ENCODE results near the gene MYH11. TPM values are rescaled to one million over a fixed set of nuclear protein-coding genes. Genes with fewer than 3 reads are reported as not detected.

Gene MYH11
- total and polyA plus RNA-seq, 7 donors, result 6.1 to 26.4 (median 14.1) TPM

- DNase-seq (no peak), ATAC-seq (no peak)
- intact Hi-C loops (cut with DNase I), result no loop called here
- no peaks in the 10 kb centered on the region for H3K36me3 ChIP-seq (ENCODE audit: insufficient read depth in 1 of 2, low read depth in 1 of 2)
- no peak overlapping the region for H3K4me3 ChIP-seq
- H3K27me3 ChIP-seq (ENCODE audit: insufficient read depth in 3 of 3, low read length in 2 of 3), result no peaks in the 10 kb centered on the region
- TF ChIP-seq, protein P1, sequence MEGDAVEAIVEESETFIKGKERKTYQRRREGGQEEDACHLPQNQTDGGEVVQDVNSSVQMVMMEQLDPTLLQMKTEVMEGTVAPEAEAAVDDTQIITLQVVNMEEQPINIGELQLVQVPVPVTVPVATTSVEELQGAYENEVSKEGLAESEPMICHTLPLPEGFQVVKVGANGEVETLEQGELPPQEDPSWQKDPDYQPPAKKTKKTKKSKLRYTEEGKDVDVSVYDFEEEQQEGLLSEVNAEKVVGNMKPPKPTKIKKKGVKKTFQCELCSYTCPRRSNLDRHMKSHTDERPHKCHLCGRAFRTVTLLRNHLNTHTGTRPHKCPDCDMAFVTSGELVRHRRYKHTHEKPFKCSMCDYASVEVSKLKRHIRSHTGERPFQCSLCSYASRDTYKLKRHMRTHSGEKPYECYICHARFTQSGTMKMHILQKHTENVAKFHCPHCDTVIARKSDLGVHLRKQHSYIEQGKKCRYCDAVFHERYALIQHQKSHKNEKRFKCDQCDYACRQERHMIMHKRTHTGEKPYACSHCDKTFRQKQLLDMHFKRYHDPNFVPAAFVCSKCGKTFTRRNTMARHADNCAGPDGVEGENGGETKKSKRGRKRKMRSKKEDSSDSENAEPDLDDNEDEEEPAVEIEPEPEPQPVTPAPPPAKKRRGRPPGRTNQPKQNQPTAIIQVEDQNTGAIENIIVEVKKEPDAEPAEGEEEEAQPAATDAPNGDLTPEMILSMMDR (IDR thresholded peaks at IDR 0.05), result no peak
- 89 to 94% (median 90%) methylated on average over 7 of the region's 7 CpGs for WGBS, 3 donors
- H3K4me1 ChIP-seq, result no peaks in the 10 kb centered on the region
- no peak overlapping the region for H3K27ac ChIP-seq
- H3K9me3 ChIP-seq, result no peaks in the 10 kb centered on the region
Measured at GRCh38 chr16:15771694-15772093, 85.1 kb downstream of the MYH11 start.

- intact Hi-C loops (cut with DNase I), result no loop called here
Measured at GRCh38 chr16:15770512-15770911, 86.3 kb downstream of the MYH11 start.

GRCh38 chr16:15770107-15770506 lies 86.7 kb downstream of the MYH11 start:
- Histone ChIP-seq H3K36me3 (ENCODE audit: insufficient read depth in 1 of 2, low read depth in 1 of 2) (no peaks in the 10 kb centered on the region), H3K4me3 (no peak overlapping the region), H3K4me1 (no peaks in the 10 kb centered on the region), H3K27me3 (ENCODE audit: insufficient read depth in 3 of 3, low read length in 2 of 3) (no peaks in the 10 kb centered on the region), H3K9me3 (no peaks in the 10 kb centered on the region), H3K27ac (peak overlapping the region; percentile 16)
- DNase-seq, result peak in 1 of 2 donors; percentile 39
- intact Hi-C loops (cut with DNase I), result no loop called here
- ATAC-seq, result no peak
- WGBS, 3 donors, result 35 to 55% (median 45%) methylated on average over 7 of the region's 7 CpGs
- TF ChIP-seq, protein P1 (IDR thresholded peaks at IDR 0.05), result no peak

More at GRCh38 chr16:15770512-15770911, 86.3 kb downstream of the MYH11 start:
- Histone ChIP-seq H3K27ac (peak overlapping the region; percentile 16), H3K9me3 (no peaks in the 10 kb centered on the region), H3K4me1 (no peaks in the 10 kb centered on the region), H3K27me3 (ENCODE audit: insufficient read depth in 3 of 3, low read length in 2 of 3) (no peaks in the 10 kb centered on the region), H3K36me3 (ENCODE audit: insufficient read depth in 1 of 2, low read depth in 1 of 2) (no peaks in the 10 kb centered on the region), H3K4me3 (no peak overlapping the region)
- DNase-seq, result peak in 1 of 2 donors; percentile 5
- TF ChIP-seq, protein P1 (IDR thresholded peaks at IDR 0.05), result no peak
- ATAC-seq, result no peak
- WGBS, 3 donors, result 65 to 70% (median 65%) methylated on average over 3 of the region's 3 CpGs

DNA sequence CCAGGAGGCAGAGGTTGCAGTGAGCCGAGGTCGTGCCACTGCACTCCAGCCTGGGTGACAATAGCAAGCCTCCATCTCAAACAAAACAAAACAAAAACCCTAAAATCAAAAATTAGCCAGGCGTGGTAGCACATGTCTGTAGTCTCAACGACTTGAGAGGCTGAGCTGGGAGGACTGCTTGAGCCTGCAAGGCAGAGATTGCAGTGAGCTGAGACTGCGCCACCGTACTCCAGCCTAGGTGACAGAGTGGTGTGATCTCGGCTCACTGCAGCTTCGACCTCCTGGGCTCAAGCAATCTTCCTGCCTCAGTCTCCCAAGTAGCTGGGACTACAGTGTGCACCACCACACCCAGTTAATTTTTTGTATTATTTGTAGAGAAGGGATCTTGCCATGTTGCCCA lies 87.6 kb downstream of the MYH11 start:
- no peaks in the 10 kb centered on the region for H3K36me3 ChIP-seq (ENCODE audit: insufficient read depth in 1 of 2, low read depth in 1 of 2)
- H3K9me3 ChIP-seq, result no peaks in the 10 kb centered on the region
- H3K27ac ChIP-seq, result no peak overlapping the region
- no peak overlapping the region for H3K4me3 ChIP-seq
- WGBS, 3 donors, result 86 to 91% (median 88%) methylated on average over 8 of the region's 8 CpGs
- no peaks in the 10 kb centered on the region for H3K27me3 ChIP-seq (ENCODE audit: insufficient read depth in 3 of 3, low read length in 2 of 3)
- ATAC-seq (no peak), DNase-seq (peak in 1 of 2 donors; percentile 23)
- TF ChIP-seq, protein P1 (IDR thresholded peaks at IDR 0.05), result no peak
- no peaks in the 10 kb centered on the region for H3K4me1 ChIP-seq
- intact Hi-C loops (cut with DNase I), result loop anchor here (5.0 to 10.0 kb wide), 4 partner anchors 53 to 428 kb away; no protein-coding TSS in a partner anchor

DNA sequence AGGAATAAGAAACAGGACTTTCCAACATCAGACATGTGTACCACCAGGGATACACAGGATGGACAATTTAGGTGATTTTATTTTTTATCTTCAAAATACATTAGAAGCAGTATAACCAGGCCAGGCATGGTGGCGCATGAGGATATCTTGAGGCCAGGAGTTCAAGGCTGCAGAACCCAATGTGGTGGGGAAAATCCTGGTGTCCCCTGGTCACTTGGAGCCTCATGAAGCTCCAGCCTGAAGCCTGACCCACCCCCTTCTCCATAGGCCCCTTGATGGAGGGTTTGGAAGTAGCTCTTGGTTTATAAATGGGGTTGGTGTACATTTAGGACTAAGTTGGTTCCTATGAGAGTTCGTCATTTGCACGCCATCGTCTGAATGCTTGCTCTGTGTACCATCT lies 88.6 kb downstream of the MYH11 start:
- intact Hi-C loops (cut with DNase I), result loop anchor here (5.0 to 10.0 kb wide), 4 partner anchors 54 to 429 kb away; no protein-coding TSS in a partner anchor
- 96 to 99% (median 99%) methylated on average over 4 of the region's 4 CpGs for WGBS, 3 donors
- H3K27me3 ChIP-seq (ENCODE audit: insufficient read depth in 3 of 3, low read length in 2 of 3), result no peaks in the 10 kb centered on the region
- no peak overlapping the region for H3K4me3 ChIP-seq
- no peaks in the 10 kb centered on the region for H3K4me1 ChIP-seq
- no peaks in the 10 kb centered on the region for H3K9me3 ChIP-seq
- TF ChIP-seq, protein P1 (IDR thresholded peaks at IDR 0.05), result no peak
- ATAC-seq (no peak), DNase-seq (peak in 1 of 2 donors; percentile 3)
- no peak overlapping the region for H3K27ac ChIP-seq
- H3K36me3 ChIP-seq (ENCODE audit: insufficient read depth in 1 of 2, low read depth in 1 of 2), result no peaks in the 10 kb centered on the region

Measured in psoas muscle (tissue), 8 donors.